Spinal cord (tissue), 10 donors: ENCODE measurements around the gene CYS1. TPM values are rescaled to one million over a fixed set of nuclear protein-coding genes. Genes with fewer than 3 reads are reported as not detected.

Source experiments
- DNase-seq, 6 donors: peaks; one replicate each; pipeline versions ENCODE4 v3.0.0 to v3.0.0-alpha.2; 2013 to 2015; ENCODE audit warnings: low spot score in 6 of 6, low read depth in 4 of 6
- H3K27ac ChIP-seq: one replicate; pipeline ENCODE4 v1.5.1; 2013; ENCODE audit warnings: low read depth, low read length, control low read depth
- H3K27me3 ChIP-seq: one replicate; pipeline ENCODE4 v1.6.1; 2013; ENCODE audit warnings: low read length; ENCODE audit not compliant: control insufficient read depth, insufficient read depth
- H3K36me3 ChIP-seq: one replicate; pipeline ENCODE4 v1.6.1; 2013; ENCODE audit warnings: low read length; ENCODE audit not compliant: control insufficient read depth, insufficient read depth
- H3K4me1 ChIP-seq: one replicate; pipeline ENCODE4 v1.6.1; 2013; ENCODE audit warnings: low read length; ENCODE audit not compliant: control insufficient read depth, insufficient read depth
- H3K4me3 ChIP-seq: one replicate; pipeline ENCODE4 v1.5.1; 2013; ENCODE audit warnings: low read depth, low read length, control low read depth
- H3K9me3 ChIP-seq: one replicate; pipeline ENCODE4 v1.6.1; 2013; ENCODE audit warnings: low read length; ENCODE audit not compliant: control insufficient read depth, insufficient read depth
- WGBS: methylation state at CpG from one replicate; pipeline ENCODE4 v1.1.5; 2013; ENCODE audit warnings: missing lambda C conversion rate; ENCODE audit not compliant: insufficient coverage; 5-methylcytosine and 5-hydroxymethylcytosine counted together
- polyA plus RNA-seq, 2 donors: library from polyadenylated mRNA; unstranded; fragments of 120-200 nt; gene quantifications; one replicate each; pipeline ENCODE4 v1.2.1, GENCODE V29; 2013; ENCODE audit not compliant: insufficient read length in 2 of 2
- total RNA-seq, 2 donors: library from RNA; depleted of rRNA in 1 of 2; stranded (reverse); fragments of 120-200 nt in 1 of 2; fragments of >200 nt in 1 of 2; gene quantifications; one replicate each; pipeline versions ENCODE4 v1.2.3 to v1.2.4, GENCODE V29; 2013 to 2014
- donor health status: healthy.

The CYS1 gene
- total and polyA plus RNA-seq, 4 donors, result 2.0 to 4.1 (median 3.1) TPM

DNA sequence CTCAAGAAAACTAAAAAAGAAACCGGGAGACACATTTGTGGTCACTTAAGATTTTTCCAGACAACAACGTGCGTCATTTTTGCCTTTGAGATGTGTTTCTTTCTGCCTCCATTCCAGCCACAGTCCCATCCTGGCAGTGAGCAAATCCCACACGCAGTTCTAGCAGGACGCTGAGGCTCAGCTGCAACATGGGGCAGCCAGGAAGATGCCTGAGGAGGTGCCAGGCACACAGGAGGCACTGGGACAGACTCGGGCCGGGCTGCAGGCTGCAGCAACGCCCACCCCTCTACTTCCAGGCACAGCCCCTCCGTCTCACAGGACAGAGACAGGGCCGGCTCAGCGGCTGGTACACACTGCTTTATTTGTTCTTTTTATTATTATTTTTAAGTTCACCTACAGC, 23.8 kb downstream of the CYS1 start:
- DNase-seq, result no peak
- H3K9me3 ChIP-seq, result no peaks in the 10 kb centered on the region
- no peak overlapping the region for H3K27ac ChIP-seq
- H3K4me1 ChIP-seq, result peaks cover 26% of the 10 kb centered on the region
- no peaks in the 10 kb centered on the region for H3K27me3 ChIP-seq
- WGBS, result 62% methylated on average over 8 of the region's 11 CpGs
- no peak overlapping the region for H3K4me3 ChIP-seq
- H3K36me3 ChIP-seq, result peaks cover 32% of the 10 kb centered on the region

- Histone ChIP-seq H3K36me3 (peaks cover 38% of the 10 kb centered on the region), H3K27ac (no peak overlapping the region), H3K27me3 (no peaks in the 10 kb centered on the region), H3K9me3 (no peaks in the 10 kb centered on the region), H3K4me1 (peaks cover 16% of the 10 kb centered on the region), H3K4me3 (no peak overlapping the region)
- 95% methylated on average over 6 of the region's 7 CpGs for WGBS
- no peak for DNase-seq
Observed at GRCh38 chr2:10054976-10055375, 25.2 kb downstream of the CYS1 start.

DNA sequence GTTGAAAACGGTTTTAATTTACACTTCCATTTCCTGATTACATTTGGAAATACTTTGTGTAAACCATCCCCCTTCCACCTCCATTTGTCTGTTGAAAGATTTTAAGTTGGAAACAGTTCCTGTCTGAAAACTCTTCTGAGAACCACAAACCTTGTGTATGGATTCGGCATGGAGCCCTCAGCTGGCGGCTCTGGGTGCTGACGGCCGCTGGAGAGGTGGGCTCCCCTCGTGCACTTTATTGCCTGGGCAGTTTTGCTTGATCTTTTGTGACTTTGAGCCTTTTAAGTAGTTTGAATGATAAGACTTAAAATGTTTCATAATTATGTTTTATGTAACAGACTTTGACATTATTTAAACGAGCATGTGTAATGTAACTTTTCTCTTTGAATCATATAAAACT, 25.8 kb downstream of the CYS1 start:
- Histone ChIP-seq H3K4me3 (no peak overlapping the region), H3K27ac (no peak overlapping the region), H3K27me3 (no peaks in the 10 kb centered on the region), H3K4me1 (peaks cover 13% of the 10 kb centered on the region), H3K36me3 (peaks cover 39% of the 10 kb centered on the region), H3K9me3 (no peaks in the 10 kb centered on the region)
- no peak for DNase-seq
- 72% methylated on average over 4 of the region's 7 CpGs for WGBS

GRCh38 chr2:10053351-10053750, 26.9 kb downstream of the CYS1 start:
- no peak overlapping the region for H3K4me3 ChIP-seq
- H3K27me3 ChIP-seq, result no peaks in the 10 kb centered on the region
- H3K9me3 ChIP-seq, result no peaks in the 10 kb centered on the region
- peaks cover 15% of the 10 kb centered on the region for H3K4me1 ChIP-seq
- peak in 1 of 6 donors; percentile 45 for DNase-seq
- H3K36me3 ChIP-seq, result peaks cover 36% of the 10 kb centered on the region
- 51% methylated on average over 2 of the region's 4 CpGs for WGBS
- H3K27ac ChIP-seq, result no peak overlapping the region

DNA sequence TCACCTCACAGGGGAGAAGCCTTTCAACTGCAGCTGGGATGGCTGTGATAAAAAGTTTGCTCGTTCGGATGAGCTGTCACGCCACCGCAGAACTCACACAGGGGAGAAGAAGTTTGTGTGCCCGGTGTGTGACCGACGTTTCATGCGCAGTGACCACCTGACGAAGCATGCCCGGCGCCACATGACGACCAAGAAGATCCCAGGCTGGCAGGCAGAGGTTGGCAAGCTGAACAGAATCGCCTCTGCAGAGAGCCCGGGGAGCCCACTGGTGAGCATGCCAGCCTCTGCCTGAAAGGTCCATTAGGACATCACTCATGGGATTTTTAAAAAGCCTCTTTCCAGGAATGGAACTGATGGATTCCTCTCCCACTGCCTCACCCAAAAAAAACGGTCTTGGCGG, 28.0 kb downstream of the CYS1 start:
- 90% methylated on average over 14 of the region's 16 CpGs for WGBS
- DNase-seq, result no peak
- Histone ChIP-seq H3K27me3 (no peaks in the 10 kb centered on the region), H3K4me3 (no peak overlapping the region), H3K36me3 (peaks cover 35% of the 10 kb centered on the region), H3K27ac (no peak overlapping the region), H3K9me3 (no peaks in the 10 kb centered on the region), H3K4me1 (peaks cover 10% of the 10 kb centered on the region)

DNA sequence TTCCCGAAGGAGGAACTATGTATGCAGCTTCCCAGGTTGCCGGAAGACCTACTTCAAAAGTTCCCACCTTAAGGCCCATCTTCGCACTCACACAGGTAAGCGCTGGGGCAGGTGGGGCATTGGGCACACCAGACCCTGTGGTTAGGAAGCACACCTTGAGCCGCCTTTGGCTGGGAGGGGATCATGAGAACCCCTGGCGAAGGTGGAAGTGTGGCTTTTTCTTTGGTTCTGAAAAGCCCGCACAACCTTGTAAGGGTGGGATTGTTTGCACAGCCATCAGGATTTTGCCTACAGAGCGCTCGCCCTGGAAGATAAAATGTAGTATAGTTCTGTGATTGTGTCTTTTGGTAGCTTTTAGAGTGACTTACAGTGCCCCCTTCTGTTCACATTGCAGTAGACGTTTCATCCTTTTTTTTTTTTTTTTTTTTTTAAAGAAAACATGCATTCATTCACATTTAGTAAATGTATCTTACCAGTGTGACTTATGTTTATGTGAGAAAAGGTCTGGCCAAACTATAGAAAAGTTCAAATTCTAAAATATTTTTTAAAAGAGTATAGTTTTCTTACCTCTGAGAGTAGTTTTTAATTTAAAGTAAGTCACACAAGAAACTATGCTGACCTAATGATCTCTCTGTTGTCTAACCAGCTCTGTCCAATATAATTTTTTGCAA, 31.6 kb downstream of the CYS1 start:
- Histone ChIP-seq H3K36me3 (peaks cover 26% of the 10 kb centered on the region), H3K9me3 (no peaks in the 10 kb centered on the region), H3K27ac (no peak overlapping the region), H3K27me3 (no peaks in the 10 kb centered on the region), H3K4me3 (no peak overlapping the region), H3K4me1 (peaks cover 16% of the 10 kb centered on the region)
- DNase-seq, result peak in 2 of 6 donors; percentile 84 to 92
- WGBS, result 54% methylated on average over 8 of the region's 10 CpGs

- 91% methylated on average over 15 of the region's 15 CpGs for WGBS
- no peak overlapping the region for H3K27ac ChIP-seq
- H3K4me1 ChIP-seq, result peaks cover 17% of the 10 kb centered on the region
- H3K36me3 ChIP-seq, result peaks cover 26% of the 10 kb centered on the region
- H3K9me3 ChIP-seq, result no peaks in the 10 kb centered on the region
- no peak for DNase-seq
- no peaks in the 10 kb centered on the region for H3K27me3 ChIP-seq
- H3K4me3 ChIP-seq, result no peak overlapping the region
Observed at GRCh38 chr2:10047616-10048500, 32.4 kb downstream of the CYS1 start.

GRCh38 chr2:10046931-10047330, 33.3 kb downstream of the CYS1 start:
- H3K27me3 ChIP-seq, result no peaks in the 10 kb centered on the region
- 91% methylated on average over 7 of the region's 7 CpGs for WGBS
- peaks cover 21% of the 10 kb centered on the region for H3K36me3 ChIP-seq
- H3K9me3 ChIP-seq, result no peaks in the 10 kb centered on the region
- DNase-seq, result no peak
- no peak overlapping the region for H3K27ac ChIP-seq
- H3K4me3 ChIP-seq, result no peak overlapping the region
- peaks cover 26% of the 10 kb centered on the region for H3K4me1 ChIP-seq

GRCh38 chr2:10045561-10046355, 34.5 kb downstream of the CYS1 start:
- no peaks in the 10 kb centered on the region for H3K9me3 ChIP-seq
- H3K4me3 ChIP-seq, result no peak overlapping the region
- H3K4me1 ChIP-seq, result peaks cover 35% of the 10 kb centered on the region
- peaks cover 20% of the 10 kb centered on the region for H3K36me3 ChIP-seq
- no peaks in the 10 kb centered on the region for H3K27me3 ChIP-seq
- DNase-seq, result no peak
- 87% methylated on average over 14 of the region's 20 CpGs for WGBS
- H3K27ac ChIP-seq, result no peak overlapping the region
